Measurements from ENCODE around the gene NHS. TPM values are rescaled to one million over a fixed set of nuclear protein-coding genes. Genes with fewer than 3 reads are reported as not detected.

Gene NHS
- total RNA-seq, 1 donor from 2014 or later = 12.1 TPM

- Histone ChIP-seq H3K9ac (no peak overlapping the region), H3K79me2 (ENCODE audit: low read depth) (no peaks in the 10 kb centered on the region), H3F3A (ENCODE audit: low read depth) (no peaks in the 10 kb centered on the region), H4K20me1 (ENCODE audit: low read depth) (no peaks in the 10 kb centered on the region), H2AFZ (replicated peaks) (no peak overlapping the region), H3K4me2 (no peak overlapping the region), H3K4me3 (no peak overlapping the region), H3K27me3 (no peaks in the 10 kb centered on the region), H3K36me3 (no peaks in the 10 kb centered on the region), H3K9me3 (ENCODE audit: low read depth) (peaks cover 5% of the 10 kb centered on the region), H3K27ac (no peak overlapping the region), H3K4me1 (no peaks in the 10 kb centered on the region)
- Mint-ChIP-seq H3K4me3 (no peak overlapping the region), H3K9me3 (peaks cover 20% of the 10 kb centered on the region), H3K4me1 (no peaks in the 10 kb centered on the region), H3K27ac (no peak overlapping the region), H3K36me3 (peaks cover 4% of the 10 kb centered on the region), H3K27me3 (ENCODE audit: insufficient read depth, low read depth) (no peaks in the 10 kb centered on the region)
- DNase-seq (ENCODE audit: low spot score) = no peak
- TF ChIP-seq EZH2 (IDR thresholded peaks at IDR 0.05) (no peak), CTCF (IDR thresholded peaks at IDR 0.05) (no peak), EZH2phosphoT487 (IDR thresholded peaks at IDR 0.05) (no peak)
Measured at GRCh38 chrX:17397074-17397473, 22.1 kb downstream of the NHS start.

GRCh38 chrX:17403189-17403691 is 28.2 kb downstream of the NHS start:
- Histone ChIP-seq H3K79me2 (ENCODE audit: low read depth) (no peaks in the 10 kb centered on the region), H4K20me1 (ENCODE audit: low read depth) (no peaks in the 10 kb centered on the region), H3K36me3 (no peaks in the 10 kb centered on the region), H3K9ac (no peak overlapping the region), H2AFZ (replicated peaks) (no peak overlapping the region), H3K4me1 (no peaks in the 10 kb centered on the region), H3K27me3 (no peaks in the 10 kb centered on the region), H3K4me3 (no peak overlapping the region), H3F3A (ENCODE audit: low read depth) (no peaks in the 10 kb centered on the region), H3K9me3 (ENCODE audit: low read depth) (peaks cover 5% of the 10 kb centered on the region), H3K4me2 (no peak overlapping the region), H3K27ac (no peak overlapping the region)
- Mint-ChIP-seq H3K36me3 (peaks cover 2% of the 10 kb centered on the region), H3K27me3 (ENCODE audit: insufficient read depth, low read depth) (peaks cover 3% of the 10 kb centered on the region), H3K27ac (no peak overlapping the region), H3K4me1 (peaks cover 2% of the 10 kb centered on the region), H3K9me3 (peaks cover 13% of the 10 kb centered on the region), H3K4me3 (no peak overlapping the region)
- TF ChIP-seq EZH2 (IDR thresholded peaks at IDR 0.05) (no peak), CTCF (IDR thresholded peaks at IDR 0.05) (no peak), EZH2phosphoT487 (IDR thresholded peaks at IDR 0.05) (no peak)
- DNase-seq (ENCODE audit: low spot score) = no peak

- no peak for TF ChIP-seq EZH2 (IDR thresholded peaks at IDR 0.05)
- TF ChIP-seq CTCF (IDR thresholded peaks at IDR 0.05) = no peak
- no peak for TF ChIP-seq EZH2phosphoT487 (IDR thresholded peaks at IDR 0.05)
- no peaks in the 10 kb centered on the region for H3K27me3 ChIP-seq
- peaks cover 5% of the 10 kb centered on the region for H3K9me3 ChIP-seq (ENCODE audit: low read depth)
- no peak overlapping the region for H3K9ac ChIP-seq
- Mint-ChIP-seq H3K4me1 (peaks cover 2% of the 10 kb centered on the region), H3K36me3 (peaks cover 2% of the 10 kb centered on the region), H3K4me3 (no peak overlapping the region), H3K27me3 (ENCODE audit: insufficient read depth, low read depth) (peaks cover 3% of the 10 kb centered on the region), H3K27ac (no peak overlapping the region), H3K9me3 (peaks cover 14% of the 10 kb centered on the region)
- H2AFZ ChIP-seq (replicated peaks) = no peak overlapping the region
- H3K4me2 ChIP-seq = no peak overlapping the region
- no peaks in the 10 kb centered on the region for H3K36me3 ChIP-seq
- H3F3A ChIP-seq (ENCODE audit: low read depth) = peaks cover 2% of the 10 kb centered on the region
- no peaks in the 10 kb centered on the region for H3K4me1 ChIP-seq
- no peaks in the 10 kb centered on the region for H4K20me1 ChIP-seq (ENCODE audit: low read depth)
- no peak overlapping the region for H3K27ac ChIP-seq
- H3K79me2 ChIP-seq (ENCODE audit: low read depth) = no peaks in the 10 kb centered on the region
- DNase-seq (ENCODE audit: low spot score) = no peak
- no peak overlapping the region for H3K4me3 ChIP-seq
Measured at GRCh38 chrX:17403972-17404371, 29.0 kb downstream of the NHS start.

Data from neural progenitor cell (in vitro differentiated cells).